Fibroblast of lung (primary cell): ENCODE results near the gene DTX2.
"Not testable (repeated sequence)": the region's sequence is repeated elsewhere in the genome, so short reads cannot be mapped to it uniquely, and the experiment has no call there.

Experiments
- EZH2 ChIP-seq: IDR thresholded peaks from 2 replicates; pipeline ENCODE4 v1.5.1; 2012; ENCODE audit warnings: low read length, control low read depth, mild to moderate bottlenecking; ENCODE audit errors: missing control alignments
- TF ChIP-seq, protein P1 (sequence below), 2 donors: IDR thresholded peaks in 1 of 2; conservative IDR thresholded peaks in 1 of 2; 1 replicate in 1 of 2; 2 replicates in 1 of 2; pipeline ENCODE4 v1.5.1; 2011 to 2012; ENCODE audit warnings: low read length in 2 of 2, control low read depth in 1 of 2, inconsistent platforms in 1 of 2, low read depth in 1 of 2, mild to moderate bottlenecking in 1 of 2

DNA sequence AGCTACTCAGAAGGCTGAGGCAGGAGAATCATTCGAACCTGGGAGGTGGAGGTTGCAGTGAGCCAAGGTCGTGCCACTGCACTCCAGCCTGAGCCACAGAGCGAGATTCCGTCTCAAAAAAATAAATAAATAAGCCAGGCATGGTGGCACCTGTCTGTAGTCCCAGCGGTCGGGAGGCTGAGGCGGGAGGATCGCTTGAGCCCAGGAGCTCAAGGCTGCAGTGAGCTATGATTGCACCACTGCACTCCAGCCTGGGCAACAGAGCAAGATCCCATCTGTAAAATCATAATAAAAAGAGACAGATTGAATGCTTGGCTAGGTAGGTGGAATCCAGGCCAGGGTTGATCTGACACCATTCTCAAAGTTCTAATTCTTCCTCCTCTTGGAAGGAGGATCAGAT lies 45.1 kb downstream of the DTX2 start:
- TF ChIP-seq, protein P1, sequence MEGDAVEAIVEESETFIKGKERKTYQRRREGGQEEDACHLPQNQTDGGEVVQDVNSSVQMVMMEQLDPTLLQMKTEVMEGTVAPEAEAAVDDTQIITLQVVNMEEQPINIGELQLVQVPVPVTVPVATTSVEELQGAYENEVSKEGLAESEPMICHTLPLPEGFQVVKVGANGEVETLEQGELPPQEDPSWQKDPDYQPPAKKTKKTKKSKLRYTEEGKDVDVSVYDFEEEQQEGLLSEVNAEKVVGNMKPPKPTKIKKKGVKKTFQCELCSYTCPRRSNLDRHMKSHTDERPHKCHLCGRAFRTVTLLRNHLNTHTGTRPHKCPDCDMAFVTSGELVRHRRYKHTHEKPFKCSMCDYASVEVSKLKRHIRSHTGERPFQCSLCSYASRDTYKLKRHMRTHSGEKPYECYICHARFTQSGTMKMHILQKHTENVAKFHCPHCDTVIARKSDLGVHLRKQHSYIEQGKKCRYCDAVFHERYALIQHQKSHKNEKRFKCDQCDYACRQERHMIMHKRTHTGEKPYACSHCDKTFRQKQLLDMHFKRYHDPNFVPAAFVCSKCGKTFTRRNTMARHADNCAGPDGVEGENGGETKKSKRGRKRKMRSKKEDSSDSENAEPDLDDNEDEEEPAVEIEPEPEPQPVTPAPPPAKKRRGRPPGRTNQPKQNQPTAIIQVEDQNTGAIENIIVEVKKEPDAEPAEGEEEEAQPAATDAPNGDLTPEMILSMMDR (conservative IDR thresholded peaks at IDR 0.05 in 1 of 2, IDR thresholded peaks at IDR 0.05 in 1 of 2; ENCODE audit: low read depth in 1 of 2, low read length in 2 of 2) = not testable (repeated sequence)
- not testable (repeated sequence) for TF ChIP-seq EZH2
